ENCODE data around the gene RBMS1. TPM values are rescaled to one million over a fixed set of nuclear protein-coding genes. Genes with fewer than 3 reads are reported as not detected.

The RBMS1 gene
- polyA plus RNA-seq, 4 donors = 138 to 147 (median 146) TPM

DNA sequence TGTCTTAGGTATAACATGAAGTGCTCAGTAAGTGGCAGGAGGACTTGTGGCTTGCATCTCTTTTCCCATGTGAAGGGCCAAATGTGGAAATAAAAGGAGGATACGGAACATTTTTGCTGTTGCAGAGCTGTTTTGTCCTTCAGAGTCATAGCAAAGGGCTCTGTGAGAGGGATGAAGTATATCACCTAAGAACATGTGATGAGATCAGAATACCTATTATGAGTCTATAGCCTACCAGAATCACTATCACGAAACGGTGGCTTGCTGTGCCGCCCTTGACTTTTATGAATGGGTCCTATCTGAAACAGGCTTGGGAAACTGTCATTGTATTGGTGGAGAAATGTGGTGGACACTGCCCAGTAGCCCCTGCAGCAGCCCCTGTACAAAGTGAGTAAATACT is 226.6 kb downstream of the RBMS1 start:
- DNase-seq (ENCODE audit: low read depth in 4 of 4, low spot score in 3 of 4) = no peak

GRCh38 chr2:160266037-160266551 is 227.5 kb downstream of the RBMS1 start:
- no peak for DNase-seq (ENCODE audit: low read depth in 4 of 4, low spot score in 3 of 4)

DNA sequence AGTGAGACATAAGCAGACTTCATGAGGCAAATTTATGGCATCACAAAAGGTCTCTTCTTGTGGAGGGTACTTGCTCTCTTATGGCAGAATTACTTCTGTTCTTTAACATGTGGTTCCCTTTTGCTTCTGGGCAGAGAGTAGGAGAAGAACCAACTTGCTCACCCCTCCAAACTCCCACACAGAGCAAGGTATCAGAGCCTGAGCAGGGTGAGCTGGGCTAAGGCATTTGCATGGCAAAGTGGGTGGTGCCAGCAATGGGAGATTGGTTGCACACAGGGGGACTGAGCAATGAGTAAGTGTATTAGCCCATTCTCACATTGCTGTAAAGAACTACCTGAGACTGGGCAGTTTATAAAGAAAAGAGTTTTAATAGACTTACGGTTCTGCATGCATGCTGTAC is 229.3 kb downstream of the RBMS1 start:
- no peak for DNase-seq (ENCODE audit: low read depth in 4 of 4, low spot score in 3 of 4)

DNA sequence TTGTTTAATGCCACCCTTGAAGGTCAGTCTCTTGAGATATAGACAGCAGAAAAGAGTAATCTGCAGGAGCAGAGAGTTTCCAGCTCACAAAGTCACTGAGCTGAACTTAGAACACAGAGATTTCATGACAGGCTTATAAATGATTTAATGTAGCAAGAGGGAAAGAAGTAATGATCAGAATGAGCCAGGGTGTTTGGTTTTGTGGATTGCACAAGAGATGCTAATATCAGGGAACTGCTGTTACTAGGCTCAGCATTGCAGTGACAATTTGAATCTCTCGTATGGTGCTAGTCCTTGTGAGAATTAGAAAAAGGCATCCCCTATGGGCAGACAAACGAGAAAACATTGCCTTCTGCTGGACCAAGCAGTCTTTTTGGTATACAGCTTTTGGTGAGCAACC is 231.9 kb downstream of the RBMS1 start:
- no peak for DNase-seq (ENCODE audit: low read depth in 4 of 4, low spot score in 3 of 4)

- no peak for DNase-seq (ENCODE audit: low read depth in 4 of 4, low spot score in 3 of 4)
Observed at GRCh38 chr2:160258492-160258805, 235.2 kb downstream of the RBMS1 start.

DNA sequence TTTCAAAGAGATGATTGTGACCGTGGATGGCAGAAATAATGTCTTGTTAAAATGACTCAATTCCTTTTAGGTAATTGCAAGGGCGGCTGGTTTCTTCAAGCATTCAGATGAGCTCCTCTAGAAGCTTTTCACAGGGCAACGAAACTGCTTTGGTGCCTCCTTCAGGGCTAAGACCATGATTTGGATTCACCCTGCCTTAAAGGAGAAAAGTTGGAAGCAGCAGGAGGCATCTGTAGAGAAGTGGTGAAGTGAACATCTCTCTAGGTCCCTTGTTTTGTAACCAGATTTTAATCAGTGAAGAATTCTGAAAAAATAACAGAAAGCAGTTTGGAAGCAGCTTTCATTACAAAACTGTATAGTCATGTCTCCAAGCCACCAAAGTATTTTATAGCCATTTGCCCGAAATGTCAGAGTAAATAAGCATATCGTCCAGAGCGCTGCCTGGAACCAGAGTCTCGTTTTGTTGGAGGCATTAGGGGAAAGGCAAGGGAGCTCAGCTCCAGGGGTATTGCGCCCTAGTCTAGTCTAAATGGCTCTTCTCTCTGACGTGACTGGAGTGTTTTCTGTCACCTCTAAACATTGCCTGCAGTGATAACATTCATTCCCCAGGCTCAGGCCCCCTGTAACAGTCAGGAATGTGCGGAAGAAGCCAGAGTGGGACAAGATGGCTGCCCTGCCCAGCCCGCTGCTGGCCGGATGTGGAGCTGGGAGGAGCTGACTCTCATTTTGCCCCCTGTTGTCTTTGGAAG is 235.7 kb downstream of the RBMS1 start:
- no peak for DNase-seq (ENCODE audit: low read depth in 4 of 4, low spot score in 3 of 4)

DNA sequence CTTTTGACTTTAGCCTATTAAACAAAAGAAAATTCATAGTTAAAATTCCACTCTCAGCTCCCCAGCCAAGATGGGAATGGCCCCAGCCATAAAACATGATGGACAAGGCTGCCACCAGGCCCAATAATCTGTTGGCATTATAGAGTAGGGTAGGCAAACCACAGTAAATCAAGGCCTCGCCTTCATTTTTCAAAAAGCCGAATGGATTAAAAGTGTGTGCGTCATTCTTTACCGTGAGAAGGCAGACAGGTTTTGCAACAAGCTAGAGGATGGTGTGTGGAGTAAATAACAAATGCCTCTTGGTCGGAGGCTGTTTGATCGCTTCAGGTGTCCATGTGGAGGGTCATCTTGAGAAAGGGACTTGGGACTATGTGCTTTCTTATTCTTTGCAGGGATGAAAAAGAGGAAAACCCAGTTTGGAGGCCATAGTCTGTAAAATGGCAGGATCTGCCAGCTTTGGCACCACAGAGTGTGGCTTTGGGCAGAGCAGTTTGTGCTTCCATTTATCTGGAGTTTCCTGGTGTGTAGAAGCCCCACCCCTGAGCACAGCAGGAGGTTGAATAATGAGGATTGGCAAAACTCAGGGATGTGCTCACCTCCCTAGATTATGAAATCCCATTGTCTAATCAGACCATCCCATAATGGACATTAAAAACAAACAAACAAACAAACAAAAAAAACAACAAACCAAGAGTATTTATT is 236.4 kb downstream of the RBMS1 start:
- no peak for DNase-seq (ENCODE audit: low read depth in 4 of 4, low spot score in 3 of 4)

- no peak for DNase-seq (ENCODE audit: low read depth in 4 of 4, low spot score in 3 of 4)
Observed at GRCh38 chr2:160256507-160256906, 237.1 kb downstream of the RBMS1 start.

GRCh38 chr2:160255408-160255807 is 238.2 kb downstream of the RBMS1 start:
- DNase-seq (ENCODE audit: low read depth in 4 of 4, low spot score in 3 of 4) = no peak

- no peak for DNase-seq (ENCODE audit: low read depth in 4 of 4, low spot score in 3 of 4)
Observed at GRCh38 chr2:160254189-160254762, 239.3 kb downstream of the RBMS1 start.

DNA sequence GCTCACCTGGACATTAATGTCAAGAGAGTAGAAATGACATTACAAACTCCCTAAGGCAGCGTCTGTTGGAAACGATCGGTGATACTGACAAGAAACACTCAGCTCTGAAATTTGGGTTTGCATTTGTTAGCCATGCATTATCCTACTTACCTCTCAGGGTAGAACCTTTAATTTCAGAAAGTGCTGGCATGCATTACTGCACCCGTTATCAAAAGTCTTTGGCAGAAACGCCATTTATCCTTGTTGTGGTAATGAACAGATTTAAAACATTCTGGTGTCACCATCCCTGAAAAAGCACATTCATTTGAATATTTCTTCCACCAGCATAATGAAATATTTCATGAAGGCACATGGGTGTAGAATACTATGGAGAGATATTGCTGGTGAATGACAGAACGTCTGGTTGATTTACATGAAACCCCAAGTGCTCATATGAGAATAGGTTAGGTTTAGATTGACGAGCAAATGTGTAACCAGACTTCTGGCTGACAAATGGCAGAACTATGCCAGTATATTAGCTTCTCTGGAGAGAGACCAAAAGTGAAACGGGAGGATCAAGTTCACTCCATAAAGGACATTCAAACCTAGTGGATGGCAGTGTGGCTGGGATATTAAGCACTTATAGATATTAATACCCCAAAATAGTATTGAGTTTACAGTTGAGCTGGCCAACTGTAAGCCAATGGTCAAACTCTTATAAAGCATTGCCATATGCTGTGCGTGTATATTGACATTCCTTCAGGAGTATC is 240.0 kb downstream of the RBMS1 start:
- no peak for DNase-seq (ENCODE audit: low read depth in 4 of 4, low spot score in 3 of 4)

- DNase-seq (ENCODE audit: low read depth in 4 of 4, low spot score in 3 of 4) = no peak
Observed at GRCh38 chr2:160252900-160253299, 240.7 kb downstream of the RBMS1 start.

GRCh38 chr2:160252278-160252887 is 241.2 kb downstream of the RBMS1 start:
- DNase-seq (ENCODE audit: low read depth in 4 of 4, low spot score in 3 of 4) = no peak

GRCh38 chr2:160251569-160251968 is 242.0 kb downstream of the RBMS1 start:
- no peak for DNase-seq (ENCODE audit: low read depth in 4 of 4, low spot score in 3 of 4)

DNA sequence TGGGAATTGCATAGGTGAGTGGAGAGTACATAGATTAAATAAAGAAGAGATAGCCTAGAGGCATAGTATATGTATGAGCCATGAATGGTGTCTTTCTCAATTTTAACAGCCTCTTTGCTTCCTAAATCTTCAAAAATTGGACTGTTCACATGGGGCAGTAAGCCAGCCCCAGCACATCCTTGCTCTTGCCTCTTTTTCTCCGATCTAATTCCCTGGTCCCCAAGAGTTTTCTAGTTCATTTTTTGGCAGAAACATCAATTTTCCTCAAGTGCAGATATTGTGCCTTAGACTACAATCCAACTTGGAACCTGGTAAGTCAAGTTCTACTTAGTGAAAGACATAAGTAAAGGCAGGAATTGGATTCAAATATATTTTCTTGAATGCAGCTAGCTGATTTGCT is 243.7 kb downstream of the RBMS1 start:
- DNase-seq (ENCODE audit: low read depth in 4 of 4, low spot score in 3 of 4) = no peak

- DNase-seq (ENCODE audit: low read depth in 4 of 4, low spot score in 3 of 4) = no peak
Observed at GRCh38 chr2:160247296-160248035, 246.1 kb downstream of the RBMS1 start.

DNA sequence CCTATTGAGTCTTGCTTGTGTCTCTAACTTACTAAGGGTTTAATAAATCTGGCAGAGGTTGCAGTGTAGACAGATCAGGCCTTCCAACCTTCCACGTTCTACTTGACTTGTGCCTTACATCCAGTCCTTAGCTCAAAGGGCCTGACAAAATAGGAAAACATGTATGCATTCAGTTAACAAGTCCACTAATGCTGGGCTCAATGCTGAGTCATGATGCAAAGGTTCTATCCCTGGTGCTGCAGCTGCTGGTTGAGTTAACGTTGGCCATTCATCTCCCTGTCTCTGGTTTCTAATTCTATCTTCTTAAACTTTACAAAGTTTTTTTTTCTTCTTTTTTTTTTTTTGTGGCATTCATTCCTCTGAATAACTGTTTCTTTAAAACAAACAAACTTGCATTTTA is 247.3 kb downstream of the RBMS1 start:
- DNase-seq (ENCODE audit: low read depth in 4 of 4, low spot score in 3 of 4) = no peak

DNA sequence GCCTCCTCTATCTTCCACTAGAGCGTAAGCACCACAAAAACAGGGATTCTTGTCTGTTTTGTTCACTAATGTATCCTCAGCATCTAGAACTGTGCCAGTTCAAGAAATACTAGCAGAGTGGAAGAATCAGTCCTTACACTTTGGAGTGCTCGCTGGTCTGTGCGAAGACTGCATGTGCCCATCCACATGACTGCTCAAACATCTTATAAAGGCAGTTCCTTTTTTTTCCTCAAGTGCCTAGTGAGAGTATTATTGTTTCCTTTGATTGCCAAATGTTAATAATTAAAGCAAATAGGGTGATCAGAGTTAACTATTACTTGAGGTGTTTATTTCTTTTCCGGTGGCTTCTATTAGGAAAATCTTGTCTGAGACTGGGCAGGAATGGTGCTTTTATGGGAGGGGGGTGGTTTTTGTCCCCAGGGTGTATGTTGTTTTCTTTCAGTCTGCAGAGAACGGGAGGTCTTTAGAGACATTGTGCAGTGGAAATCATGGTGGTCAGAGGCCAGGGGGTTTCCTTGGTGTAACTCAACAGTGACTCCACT is 247.9 kb downstream of the RBMS1 start:
- no peak for DNase-seq (ENCODE audit: low read depth in 4 of 4, low spot score in 3 of 4)

DNA sequence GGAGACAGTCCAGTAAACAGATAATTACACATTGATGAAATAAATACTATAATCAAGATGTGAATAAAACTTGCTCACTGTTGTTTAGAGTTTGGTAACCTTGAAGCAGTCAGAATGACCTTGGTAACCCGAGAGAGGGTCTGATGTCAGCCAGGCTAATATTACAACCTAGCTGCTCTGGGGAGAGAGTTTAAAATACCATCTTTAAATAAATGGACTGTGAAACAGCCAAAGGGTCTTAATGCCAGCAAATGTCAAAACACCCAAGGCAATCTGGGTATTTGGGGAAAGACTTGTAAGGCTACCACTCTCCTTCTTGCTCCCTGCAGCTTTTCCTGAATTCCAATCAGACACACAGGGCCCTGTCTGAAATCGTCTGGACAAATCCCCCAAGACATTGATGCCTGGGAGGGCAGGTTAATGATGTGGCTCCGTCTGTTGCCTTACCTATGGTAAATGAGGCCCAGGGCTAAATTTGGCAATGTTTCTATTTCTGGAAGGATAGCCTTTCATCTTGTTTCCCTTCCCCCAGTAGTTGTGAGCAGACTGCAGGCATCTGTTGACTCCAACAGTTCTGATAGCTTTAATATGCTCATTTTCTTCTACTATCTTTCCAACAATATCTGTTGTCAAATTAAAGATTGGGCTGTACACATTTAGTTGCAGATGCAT is 250.6 kb downstream of the RBMS1 start:
- no peak for DNase-seq (ENCODE audit: low read depth in 4 of 4, low spot score in 3 of 4)
